ENCODE results near the gene LFNG. TPM values are rescaled to one million over a fixed set of nuclear protein-coding genes. Genes with fewer than 3 reads are reported as not detected.

The LFNG gene
- total and polyA plus RNA-seq, 4 donors, result 0.22 to 2.9 (median 2.6) TPM

DNA sequence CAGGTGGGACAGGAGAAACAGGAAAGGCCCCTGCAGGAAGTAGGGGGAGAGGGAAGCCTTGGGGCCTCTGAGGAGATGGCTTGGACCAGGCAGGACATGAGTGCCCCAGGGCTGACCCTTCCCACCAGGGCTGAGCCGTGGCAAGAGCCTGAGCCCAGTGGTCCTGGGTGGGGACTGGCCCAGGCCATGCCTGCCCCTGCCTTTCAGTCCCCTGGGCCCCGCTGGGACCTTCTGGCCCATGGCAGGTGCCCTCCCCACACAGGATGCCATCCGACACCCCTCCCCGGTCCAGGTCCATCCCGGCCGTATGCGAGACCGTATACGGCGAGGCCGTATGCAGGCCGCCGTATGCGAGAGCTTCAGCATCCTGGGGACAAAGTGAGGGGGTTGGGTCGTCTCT, 45.4 kb upstream of the LFNG start:
- H3K9me3 ChIP-seq (ENCODE audit: control insufficient read depth in 4 of 4, low read length in 3 of 4), result no peaks in the 10 kb centered on the region
- no peak overlapping the region for H3K27ac ChIP-seq (ENCODE audit: low read depth in 1 of 2, low read length in 2 of 2)
- peaks cover 0 to 13% (median 10%) of the 10 kb centered on the region in 4 donors for H3K4me1 ChIP-seq (ENCODE audit: control insufficient read depth in 4 of 4, insufficient read depth in 4 of 4, low read length in 3 of 4)
- no peak for TF ChIP-seq RXRA (IDR thresholded peaks at IDR 0.05)
- TF ChIP-seq, protein P1, sequence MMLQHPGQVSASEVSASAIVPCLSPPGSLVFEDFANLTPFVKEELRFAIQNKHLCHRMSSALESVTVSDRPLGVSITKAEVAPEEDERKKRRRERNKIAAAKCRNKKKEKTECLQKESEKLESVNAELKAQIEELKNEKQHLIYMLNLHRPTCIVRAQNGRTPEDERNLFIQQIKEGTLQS (IDR thresholded peaks at IDR 0.05), result no peak
- TF ChIP-seq HNF4A (conservative IDR thresholded peaks at IDR 0.05), result no peak
- no peak for TF ChIP-seq FOXA1 (IDR thresholded peaks at IDR 0.05)
- TF ChIP-seq YY1 (IDR thresholded peaks at IDR 0.05), result no peak
- TF ChIP-seq HNF4G (IDR thresholded peaks at IDR 0.05), result no peak
- no peak for TF ChIP-seq JUND (IDR thresholded peaks at IDR 0.05)
- TF ChIP-seq FOXA2 (IDR thresholded peaks at IDR 0.05), result no peak
- TF ChIP-seq, protein P2, sequence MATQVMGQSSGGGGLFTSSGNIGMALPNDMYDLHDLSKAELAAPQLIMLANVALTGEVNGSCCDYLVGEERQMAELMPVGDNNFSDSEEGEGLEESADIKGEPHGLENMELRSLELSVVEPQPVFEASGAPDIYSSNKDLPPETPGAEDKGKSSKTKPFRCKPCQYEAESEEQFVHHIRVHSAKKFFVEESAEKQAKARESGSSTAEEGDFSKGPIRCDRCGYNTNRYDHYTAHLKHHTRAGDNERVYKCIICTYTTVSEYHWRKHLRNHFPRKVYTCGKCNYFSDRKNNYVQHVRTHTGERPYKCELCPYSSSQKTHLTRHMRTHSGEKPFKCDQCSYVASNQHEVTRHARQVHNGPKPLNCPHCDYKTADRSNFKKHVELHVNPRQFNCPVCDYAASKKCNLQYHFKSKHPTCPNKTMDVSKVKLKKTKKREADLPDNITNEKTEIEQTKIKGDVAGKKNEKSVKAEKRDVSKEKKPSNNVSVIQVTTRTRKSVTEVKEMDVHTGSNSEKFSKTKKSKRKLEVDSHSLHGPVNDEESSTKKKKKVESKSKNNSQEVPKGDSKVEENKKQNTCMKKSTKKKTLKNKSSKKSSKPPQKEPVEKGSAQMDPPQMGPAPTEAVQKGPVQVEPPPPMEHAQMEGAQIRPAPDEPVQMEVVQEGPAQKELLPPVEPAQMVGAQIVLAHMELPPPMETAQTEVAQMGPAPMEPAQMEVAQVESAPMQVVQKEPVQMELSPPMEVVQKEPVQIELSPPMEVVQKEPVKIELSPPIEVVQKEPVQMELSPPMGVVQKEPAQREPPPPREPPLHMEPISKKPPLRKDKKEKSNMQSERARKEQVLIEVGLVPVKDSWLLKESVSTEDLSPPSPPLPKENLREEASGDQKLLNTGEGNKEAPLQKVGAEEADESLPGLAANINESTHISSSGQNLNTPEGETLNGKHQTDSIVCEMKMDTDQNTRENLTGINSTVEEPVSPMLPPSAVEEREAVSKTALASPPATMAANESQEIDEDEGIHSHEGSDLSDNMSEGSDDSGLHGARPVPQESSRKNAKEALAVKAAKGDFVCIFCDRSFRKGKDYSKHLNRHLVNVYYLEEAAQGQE (IDR thresholded peaks at IDR 0.05), result no peak
- no peak for TF ChIP-seq EGR1 (IDR thresholded peaks at IDR 0.05; ENCODE audit: low read depth in 2 of 2)
- TF ChIP-seq, protein P3, sequence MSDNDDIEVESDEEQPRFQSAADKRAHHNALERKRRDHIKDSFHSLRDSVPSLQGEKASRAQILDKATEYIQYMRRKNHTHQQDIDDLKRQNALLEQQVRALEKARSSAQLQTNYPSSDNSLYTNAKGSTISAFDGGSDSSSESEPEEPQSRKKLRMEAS (IDR thresholded peaks at IDR 0.05), result no peak
- WGBS, result 81% methylated on average over 15 of the region's 15 CpGs
- no peak for DNase-seq (ENCODE audit: low spot score)
- H3K27me3 ChIP-seq (ENCODE audit: control insufficient read depth in 4 of 4, insufficient read depth in 4 of 4, low read length in 3 of 4), result no peaks in the 10 kb centered on the region
- H3K4me3 ChIP-seq (ENCODE audit: low read depth in 1 of 3, low read length in 3 of 3), result no peak overlapping the region
- H3K36me3 ChIP-seq (ENCODE audit: control insufficient read depth in 4 of 4, insufficient read depth in 3 of 4, low read depth in 1 of 4, low read length in 3 of 4), result no peaks in the 10 kb centered on the region
- no peak overlapping the region for H3K9ac ChIP-seq (ENCODE audit: low read depth in 1 of 2, low read length in 2 of 2)

DNA sequence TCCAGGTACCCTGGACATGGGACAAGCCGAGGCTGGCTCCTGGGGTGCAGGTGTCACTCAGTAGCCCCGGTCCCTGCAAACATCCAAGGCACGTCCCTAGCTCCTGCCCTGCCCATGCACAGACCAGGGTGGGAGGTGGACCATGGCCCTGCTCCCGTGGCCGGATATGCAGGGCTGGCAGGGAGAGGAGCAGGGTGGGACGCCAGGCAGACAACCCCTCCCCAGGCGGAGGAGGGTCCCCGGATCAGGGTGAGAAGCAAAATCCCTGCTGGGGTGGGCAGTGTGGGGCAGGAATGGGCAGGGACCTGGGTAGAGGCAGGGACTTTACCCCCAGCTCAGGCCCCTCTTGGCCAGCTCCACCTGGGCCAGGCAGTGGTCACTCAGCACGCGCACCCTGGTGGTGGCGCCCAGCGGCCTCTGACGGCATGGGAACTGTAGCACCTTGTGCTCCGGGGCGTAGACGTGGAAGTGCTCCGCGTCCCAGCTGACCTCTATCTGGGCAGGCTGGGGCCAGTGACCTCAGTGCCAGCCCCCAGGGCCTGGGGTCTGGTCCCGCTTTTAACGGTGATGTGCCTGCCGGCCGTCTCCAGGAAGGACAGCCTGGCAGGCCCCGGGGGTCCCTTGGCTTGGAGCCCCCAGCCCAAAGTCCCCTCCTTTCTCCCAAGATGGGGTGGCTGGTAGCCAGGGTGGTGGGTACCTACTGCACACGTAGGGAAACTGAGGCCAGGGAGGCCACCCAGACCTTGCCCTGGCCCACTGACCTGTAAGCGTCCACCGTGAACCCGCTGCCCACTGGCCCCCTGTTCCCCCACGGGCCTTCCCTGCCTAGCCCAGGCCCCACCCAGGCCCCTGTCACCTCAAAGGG, 44.5 kb upstream of the LFNG start:
- DNase-seq (ENCODE audit: low spot score), result no peak
- TF ChIP-seq, protein P4, sequence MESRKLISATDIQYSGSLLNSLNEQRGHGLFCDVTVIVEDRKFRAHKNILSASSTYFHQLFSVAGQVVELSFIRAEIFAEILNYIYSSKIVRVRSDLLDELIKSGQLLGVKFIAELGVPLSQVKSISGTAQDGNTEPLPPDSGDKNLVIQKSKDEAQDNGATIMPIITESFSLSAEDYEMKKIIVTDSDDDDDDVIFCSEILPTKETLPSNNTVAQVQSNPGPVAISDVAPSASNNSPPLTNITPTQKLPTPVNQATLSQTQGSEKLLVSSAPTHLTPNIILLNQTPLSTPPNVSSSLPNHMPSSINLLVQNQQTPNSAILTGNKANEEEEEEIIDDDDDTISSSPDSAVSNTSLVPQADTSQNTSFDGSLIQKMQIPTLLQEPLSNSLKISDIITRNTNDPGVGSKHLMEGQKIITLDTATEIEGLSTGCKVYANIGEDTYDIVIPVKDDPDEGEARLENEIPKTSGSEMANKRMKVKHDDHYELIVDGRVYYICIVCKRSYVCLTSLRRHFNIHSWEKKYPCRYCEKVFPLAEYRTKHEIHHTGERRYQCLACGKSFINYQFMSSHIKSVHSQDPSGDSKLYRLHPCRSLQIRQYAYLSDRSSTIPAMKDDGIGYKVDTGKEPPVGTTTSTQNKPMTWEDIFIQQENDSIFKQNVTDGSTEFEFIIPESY (IDR thresholded peaks at IDR 0.05), result no peak
- TF ChIP-seq NR2F2 (IDR thresholded peaks at IDR 0.05), result no peak
- TF ChIP-seq GABPA (IDR thresholded peaks at IDR 0.05 in 1 of 2, conservative IDR thresholded peaks at IDR 0.05 in 1 of 2), result no peak
- no peak for TF ChIP-seq JUND (IDR thresholded peaks at IDR 0.05)
- no peak for TF ChIP-seq HNF4G (IDR thresholded peaks at IDR 0.05)
- no peak for TF ChIP-seq SP1 (IDR thresholded peaks at IDR 0.05)
- TF ChIP-seq FOXA2 (IDR thresholded peaks at IDR 0.05), result no peak
- no peak for TF ChIP-seq RAD21 (IDR thresholded peaks at IDR 0.05)
- no peak for TF ChIP-seq EGR1 (IDR thresholded peaks at IDR 0.05; ENCODE audit: low read depth in 2 of 2)
- TF ChIP-seq, protein P3 (IDR thresholded peaks at IDR 0.05), result no peak
- no peak for TF ChIP-seq YY1 (IDR thresholded peaks at IDR 0.05)
- TF ChIP-seq, protein P2 (IDR thresholded peaks at IDR 0.05), result no peak
- no peak for TF ChIP-seq FOXA1 (IDR thresholded peaks at IDR 0.05)
- TF ChIP-seq RXRA (IDR thresholded peaks at IDR 0.05), result no peak
- TF ChIP-seq TAF1 (conservative IDR thresholded peaks at IDR 0.05), result no peak
- TF ChIP-seq, protein P1 (IDR thresholded peaks at IDR 0.05), result no peak
- TF ChIP-seq, protein P5, sequence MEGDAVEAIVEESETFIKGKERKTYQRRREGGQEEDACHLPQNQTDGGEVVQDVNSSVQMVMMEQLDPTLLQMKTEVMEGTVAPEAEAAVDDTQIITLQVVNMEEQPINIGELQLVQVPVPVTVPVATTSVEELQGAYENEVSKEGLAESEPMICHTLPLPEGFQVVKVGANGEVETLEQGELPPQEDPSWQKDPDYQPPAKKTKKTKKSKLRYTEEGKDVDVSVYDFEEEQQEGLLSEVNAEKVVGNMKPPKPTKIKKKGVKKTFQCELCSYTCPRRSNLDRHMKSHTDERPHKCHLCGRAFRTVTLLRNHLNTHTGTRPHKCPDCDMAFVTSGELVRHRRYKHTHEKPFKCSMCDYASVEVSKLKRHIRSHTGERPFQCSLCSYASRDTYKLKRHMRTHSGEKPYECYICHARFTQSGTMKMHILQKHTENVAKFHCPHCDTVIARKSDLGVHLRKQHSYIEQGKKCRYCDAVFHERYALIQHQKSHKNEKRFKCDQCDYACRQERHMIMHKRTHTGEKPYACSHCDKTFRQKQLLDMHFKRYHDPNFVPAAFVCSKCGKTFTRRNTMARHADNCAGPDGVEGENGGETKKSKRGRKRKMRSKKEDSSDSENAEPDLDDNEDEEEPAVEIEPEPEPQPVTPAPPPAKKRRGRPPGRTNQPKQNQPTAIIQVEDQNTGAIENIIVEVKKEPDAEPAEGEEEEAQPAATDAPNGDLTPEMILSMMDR (IDR thresholded peaks at IDR 0.05; ENCODE audit: low read depth, low read length, missing input control), result no peak
- TF ChIP-seq HNF4A (conservative IDR thresholded peaks at IDR 0.05), result no peak
- Histone ChIP-seq H3K4me1 (ENCODE audit: control insufficient read depth in 4 of 4, insufficient read depth in 4 of 4, low read length in 3 of 4) (peaks cover 0 to 13% (median 10%) of the 10 kb centered on the region in 4 donors), H3K27me3 (ENCODE audit: control insufficient read depth in 4 of 4, insufficient read depth in 4 of 4, low read length in 3 of 4) (no peaks in the 10 kb centered on the region), H3K27ac (ENCODE audit: low read depth in 1 of 2, low read length in 2 of 2) (no peak overlapping the region), H3K9me3 (ENCODE audit: control insufficient read depth in 4 of 4, low read length in 3 of 4) (no peaks in the 10 kb centered on the region), H3K4me3 (ENCODE audit: low read depth in 1 of 3, low read length in 3 of 3) (no peak overlapping the region), H3K36me3 (ENCODE audit: control insufficient read depth in 4 of 4, insufficient read depth in 3 of 4, low read depth in 1 of 4, low read length in 3 of 4) (no peaks in the 10 kb centered on the region), H3K9ac (ENCODE audit: low read depth in 1 of 2, low read length in 2 of 2) (no peak overlapping the region)
- 79% methylated on average over 28 of the region's 28 CpGs for WGBS
